Lung (tissue), 12 donors: ENCODE data around the gene TFF3. TPM values are rescaled to one million over a fixed set of nuclear protein-coding genes. Genes with fewer than 3 reads are reported as not detected.

Experiments used
- ATAC-seq: fragments of 200-7000 bp; cut with Tn5 transposase; one replicate; pipeline ENCODE4 v1.9.1; 2020; ENCODE audit warnings: moderate number of reproducible peaks; ENCODE audit not compliant: insufficient read depth, low FRiP score
- DNase-seq, 3 donors: peaks; one replicate each; pipeline ENCODE4 v3.0.0-alpha.2; 2013 to 2017
- H3K27ac ChIP-seq, 2 donors: one replicate each; pipeline ENCODE4 v1.5.1; 2013; ENCODE audit warnings: mild to moderate bottlenecking in 2 of 2, moderate library complexity in 2 of 2, control low read depth in 1 of 2, inconsistent platforms in 1 of 2, low read depth in 1 of 2, low read length in 1 of 2
- H3K27me3 ChIP-seq, 3 donors: one replicate each; pipeline ENCODE4 v1.5.1; 2013; ENCODE audit warnings: low read length in 2 of 3; ENCODE audit not compliant: control insufficient read depth in 3 of 3, insufficient read depth in 3 of 3
- H3K36me3 ChIP-seq, 4 donors: one replicate each; pipeline ENCODE4 v1.5.1; 2013; ENCODE audit warnings: low read length in 4 of 4, mild to moderate bottlenecking in 1 of 4, moderate library complexity in 1 of 4; ENCODE audit not compliant: control insufficient read depth in 4 of 4, insufficient read depth in 4 of 4
- H3K4me1 ChIP-seq, 5 donors: one replicate each; pipeline ENCODE4 v1.5.1; 2013; ENCODE audit warnings: low read length in 5 of 5, mild to moderate bottlenecking in 2 of 5, moderate library complexity in 1 of 5; ENCODE audit not compliant: control insufficient read depth in 5 of 5, insufficient read depth in 5 of 5
- H3K4me3 ChIP-seq: one replicate; pipeline ENCODE4 v1.5.1; 2013; ENCODE audit warnings: mild to moderate bottlenecking, control low read depth, moderate library complexity
- H3K9ac ChIP-seq, 2 donors: one replicate each; pipeline ENCODE4 v1.5.1; 2013; ENCODE audit warnings: low read length in 2 of 2, control low read depth in 1 of 2; ENCODE audit not compliant: insufficient read depth in 1 of 2
- H3K9me3 ChIP-seq, 4 donors: one replicate each; pipeline ENCODE4 v1.5.1; 2013; ENCODE audit warnings: low read length in 3 of 4, mild to moderate bottlenecking in 1 of 4, moderate library complexity in 1 of 4; ENCODE audit not compliant: control insufficient read depth in 4 of 4, insufficient read depth in 3 of 4
- CTCF ChIP-seq: IDR thresholded peaks from 2 replicates; pipeline ENCODE4 v1.5.1; 2012; ENCODE audit warnings: mild to moderate bottlenecking; ENCODE audit errors: control extremely low read depth, extremely low read depth
- WGBS, 2 donors: extraction: QIAGEN DNeasy Blood & Tissue Kit; methylation state at CpG; one replicate each; pipeline ENCODE4 v1.1.7; 2013; 5-methylcytosine and 5-hydroxymethylcytosine counted together
- polyA plus RNA-seq, 2 donors: library from polyadenylated mRNA; stranded (reverse); fragments of 200-250 nt; gene quantifications; one replicate each; pipeline ENCODE4 v1.2.1, GENCODE V29; 2013
- total RNA-seq, 2 donors: library from RNA; depleted of rRNA in 1 of 2; stranded (reverse); fragments of >200 nt in 1 of 2; gene quantifications; one replicate each; pipeline ENCODE4 v1.2.1, GENCODE V29; 2014 to 2021
- donor health status: control.
- donor health status: control.
- donor health status: Bipolar disorder and iron deficiency.
- donor health status: healthy.
- donor health status: DM: yes; HTN: yes; CAD: no.

TFF3 gene
- total and polyA plus RNA-seq, 4 donors = 23.9 to 54.0 (median 34.3) TPM

DNA sequence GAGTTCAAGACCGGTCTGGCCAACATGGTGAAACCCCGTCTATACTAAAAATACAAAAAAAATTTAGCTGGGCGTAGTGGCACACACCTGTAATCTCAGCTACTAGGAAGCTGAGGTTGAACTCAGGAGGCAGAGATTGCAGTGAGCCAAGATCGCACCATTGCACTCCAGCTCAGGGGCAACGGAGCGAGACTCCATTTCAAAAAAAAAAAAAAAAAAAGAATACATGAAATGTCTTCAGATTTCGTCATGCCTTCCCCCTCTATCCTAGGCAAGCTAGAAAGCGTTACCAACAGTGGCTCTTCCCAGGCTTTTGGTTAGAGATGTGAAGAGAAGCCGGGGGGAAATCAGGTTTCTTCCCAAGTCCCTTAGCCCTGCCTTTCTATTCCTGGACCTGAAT, 47.5 kb upstream of the TFF3 start:
- H3K4me1 ChIP-seq = no peaks in the 10 kb centered on the region
- H3K9ac ChIP-seq = no peak overlapping the region
- ATAC-seq (no peak), DNase-seq (no peak)
- no peak overlapping the region for H3K4me3 ChIP-seq
- peaks cover 0 to 7% (median 2%) of the 10 kb centered on the region in 4 donors for H3K9me3 ChIP-seq
- 72 to 75% methylated on average over 9 of the region's 9 CpGs for WGBS, 2 donors
- H3K27me3 ChIP-seq = peaks cover 0 to 5% (median 3%) of the 10 kb centered on the region in 3 donors
- no peak for TF ChIP-seq CTCF
- H3K36me3 ChIP-seq = no peaks in the 10 kb centered on the region
- no peak overlapping the region for H3K27ac ChIP-seq

DNA sequence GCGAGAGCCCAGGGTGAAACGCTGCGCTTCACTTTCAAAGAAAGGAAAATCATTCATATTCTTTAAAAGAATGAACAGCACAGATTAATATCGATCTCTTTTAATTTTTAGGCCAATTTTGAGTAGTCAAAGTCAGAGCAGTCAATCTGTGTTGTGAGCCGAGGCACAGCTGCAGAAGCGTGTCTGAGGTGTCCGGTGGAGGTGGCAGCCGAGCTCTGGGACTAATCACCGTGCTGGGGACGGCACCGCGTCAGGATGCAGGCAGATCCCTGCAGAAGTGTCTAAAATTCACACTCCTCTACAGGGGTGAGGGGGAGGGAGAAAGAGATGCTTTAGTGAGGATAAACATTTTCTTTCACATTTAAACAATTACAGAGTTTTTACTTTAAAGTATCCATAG, 47.0 kb upstream of the TFF3 start:
- DNase-seq (no peak), ATAC-seq (no peak)
- Histone ChIP-seq H3K27ac (no peak overlapping the region), H3K9ac (no peak overlapping the region), H3K36me3 (no peaks in the 10 kb centered on the region), H3K4me3 (no peak overlapping the region), H3K27me3 (peaks cover 0 to 8% (median 3%) of the 10 kb centered on the region in 3 donors), H3K4me1 (no peaks in the 10 kb centered on the region), H3K9me3 (peaks cover 0 to 7% (median 2%) of the 10 kb centered on the region in 4 donors)
- 81% methylated on average over 12 of the region's 12 CpGs for WGBS, 2 donors
- no peak for TF ChIP-seq CTCF

- H3K4me1 ChIP-seq = no peaks in the 10 kb centered on the region
- H3K4me3 ChIP-seq = no peak overlapping the region
- H3K36me3 ChIP-seq = no peaks in the 10 kb centered on the region
- H3K9ac ChIP-seq = no peak overlapping the region
- ATAC-seq (no peak), DNase-seq (no peak)
- H3K27me3 ChIP-seq = peaks cover 0 to 8% (median 3%) of the 10 kb centered on the region in 3 donors
- 43 to 56% methylated on average over 7 of the region's 7 CpGs for WGBS, 2 donors
- H3K27ac ChIP-seq = no peak overlapping the region
- no peak for TF ChIP-seq CTCF
- peaks cover 0 to 12% (median 2%) of the 10 kb centered on the region in 4 donors for H3K9me3 ChIP-seq
Observed at GRCh38 chr21:42361286-42361685, 46.1 kb upstream of the TFF3 start.

DNA sequence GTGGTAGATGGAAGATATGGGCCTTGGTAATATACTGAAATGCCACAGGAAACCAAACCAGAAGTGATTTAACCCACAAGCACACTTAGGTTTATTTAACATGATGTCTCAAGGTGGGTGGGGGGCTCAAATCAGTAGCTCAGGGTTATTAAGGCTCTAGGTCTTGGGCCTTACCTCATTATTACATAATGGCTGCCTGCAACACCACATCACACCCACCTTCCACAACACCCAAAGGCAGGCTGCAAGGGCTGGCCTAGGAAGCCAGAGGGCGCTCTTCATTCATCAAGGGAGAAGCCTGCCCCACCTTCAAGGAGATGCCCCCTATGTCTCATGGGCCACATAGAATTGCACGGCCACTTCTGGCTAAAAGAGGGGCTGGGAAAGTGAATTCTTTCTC, 45.1 kb upstream of the TFF3 start:
- Histone ChIP-seq H3K36me3 (no peaks in the 10 kb centered on the region), H3K9me3 (peaks cover 0 to 15% (median 2%) of the 10 kb centered on the region in 4 donors), H3K4me1 (no peaks in the 10 kb centered on the region), H3K9ac (no peak overlapping the region), H3K4me3 (no peak overlapping the region), H3K27me3 (peaks cover 0 to 8% (median 3%) of the 10 kb centered on the region in 3 donors), H3K27ac (no peak overlapping the region)
- DNase-seq (no peak), ATAC-seq (no peak)
- no peak for TF ChIP-seq CTCF
- WGBS, 2 donors = 73 to 81% methylated on average over 2 of the region's 2 CpGs
